A549 (cell line): ENCODE measurements around the gene KCTD11. TPM values are rescaled to one million over a fixed set of nuclear protein-coding genes. Genes with fewer than 3 reads are reported as not detected.

Experiments
- ATAC-seq, 2 experiments: fragments of 200-7000 bp in 1 of 2; fragments of >200 bp in 1 of 2; cut with Nextera tagmentation in 1 of 2; cut with Tn5 transposase in 1 of 2; 3 replicates each; pipeline versions ENCODE4 v1.8.0 to v1.9.1; 2018 to 2020; ENCODE audit warnings: mild to moderate bottlenecking in 1 of 2, moderate library complexity in 1 of 2
- CTCF ChIA-PET: fragments of 300-600 bp; sonication (Branson Sonifier 250); formaldehyde crosslinking; extraction: SDS; loops from one replicate; lab custom pipeline; 2021; ENCODE audit warnings: antibody characterized with exemption, inconsistent platforms; lab: Yijun Ruan, JAX
- POLR2A ChIA-PET: fragments of 350-600 bp; formaldehyde crosslinking; extraction: SDS; loops from one replicate; lab custom pipeline; 2021; ENCODE audit warnings: antibody characterized with exemption, inconsistent platforms; lab: Yijun Ruan, JAX
- DNase-seq, 2 experiments: peaks; one replicate each; pipeline versions ENCODE4 v3.0.0 to v3.0.0-alpha.2; 2011 to 2016; ENCODE audit warnings: low read depth in 1 of 2, low spot score in 1 of 2
- FAIRE-seq: peaks from 2 replicates; lab custom pipeline; 2011; peaks lifted over from hg19 to GRCh38; lab: Jason Lieb, UNC
- H3K27ac ChIP-seq, 2 experiments: fragments of >200 bp; sonication (Bioruptor Twin); formaldehyde crosslinking; 3 replicates each; pipeline ENCODE4 v1.5.1; 2016 to 2017
- H3K4me1 ChIP-seq: fragments of >200 bp; sonication (Bioruptor Twin); formaldehyde crosslinking; 3 replicates; pipeline ENCODE4 v1.6.1; 2016
- H3K4me2 ChIP-seq: fragments of >200 bp; sonication (Bioruptor Twin); formaldehyde crosslinking; 3 replicates; pipeline ENCODE4 v1.6.1; 2016
- H3K4me3 ChIP-seq: fragments of >200 bp; sonication (Bioruptor Twin); formaldehyde crosslinking; 3 replicates; pipeline ENCODE4 v1.5.1; 2016
- H3K9me3 ChIP-seq: fragments of >200 bp; sonication (Bioruptor Twin); formaldehyde crosslinking; 3 replicates; pipeline ENCODE4 v1.6.1; 2016
- CBX2 ChIP-seq: fragments of 200-600 bp; sonication (generic); IDR thresholded peaks from 2 replicates; pipeline ENCODE4 v1.6.1; 2016; ENCODE audit warnings: low read depth, mild to moderate bottlenecking, borderline replicate concordance
- CBX8 ChIP-seq: fragments of 200-600 bp; sonication (generic); IDR thresholded peaks from 2 replicates; pipeline ENCODE4 v1.6.1; 2016
- CHD2 ChIP-seq: fragments of 150-350 bp; IDR thresholded peaks from 2 replicates; pipeline ENCODE4 v1.6.1; 2014; ENCODE audit warnings: low read length; ENCODE audit not compliant: partially characterized antibody
- ESRRA ChIP-seq: fragments of 150-350 bp; IDR thresholded peaks from 2 replicates; pipeline ENCODE4 v1.6.1; 2014; ENCODE audit warnings: mild to moderate bottlenecking, low read length, borderline replicate concordance
- HEYL ChIP-seq: fragments of 250-450 bp; sonication (Bioruptor Pico); IDR thresholded peaks from 2 replicates; pipeline ENCODE4 v1.8.0; 2021; ENCODE audit warnings: mild to moderate bottlenecking, moderate library complexity
- KDM1A ChIP-seq: fragments of 200-600 bp; sonication (generic); IDR thresholded peaks from 2 replicates; pipeline ENCODE4 v1.6.1; 2016; ENCODE audit warnings: low read depth, mild to moderate bottlenecking
- MYC ChIP-seq: IDR thresholded peaks from 2 replicates; pipeline ENCODE4 v1.6.1; 2012; ENCODE audit warnings: mild to moderate bottlenecking, inconsistent platforms, low read length, improper control_type of control experiment, borderline replicate concordance
- NPAS2 ChIP-seq: fragments of 250-450 bp; sonication (Bioruptor Pico); IDR thresholded peaks from 2 replicates; pipeline ENCODE4 v1.8.0; 2022; ENCODE audit warnings: mild to moderate bottlenecking, moderate library complexity, borderline replicate concordance
- PHF8 ChIP-seq: fragments of 200-600 bp; sonication (generic); IDR thresholded peaks from 2 replicates; pipeline ENCODE4 v1.6.1; 2016; ENCODE audit warnings: low read depth, mild to moderate bottlenecking, antibody characterized with exemption, moderate library complexity, borderline replicate concordance
- POLR2AphosphoS2 ChIP-seq: conservative IDR thresholded peaks from 2 replicates; pipeline ENCODE4 v1.6.1; 2012; ENCODE audit warnings: low read length, improper control_type of control experiment, inconsistent platforms
- REST ChIP-seq: fragments of 200-600 bp; sonication (generic); IDR thresholded peaks from 2 replicates; pipeline ENCODE4 v1.6.1; 2016; ENCODE audit warnings: antibody characterized with exemption, mild to moderate bottlenecking, moderate library complexity
- RFX5 ChIP-seq: fragments of 450-650 bp; IDR thresholded peaks from 2 replicates; pipeline ENCODE4 v1.7.1; 2014; ENCODE audit warnings: antibody characterized with exemption, mild to moderate bottlenecking, moderate library complexity
- TFCP2L1 ChIP-seq: fragments of 250-450 bp; sonication (Bioruptor Pico); IDR thresholded peaks from 2 replicates; pipeline ENCODE4 v1.5.0; 2021; ENCODE audit warnings: mild to moderate bottlenecking
- ZFP36 ChIP-seq: fragments of 450-650 bp; IDR thresholded peaks from 2 replicates; pipeline ENCODE4 v1.6.1; 2014; ENCODE audit warnings: borderline replicate concordance; ENCODE audit not compliant: partially characterized antibody
- whole genome bisulfite sequencing: methylation state at CpG from one replicate; pipeline ENCODE4 v1.1.6; 2017; ENCODE audit errors: missing lambda C conversion rate; 5-methylcytosine and 5-hydroxymethylcytosine counted together
- polyA plus RNA-seq, 4 experiments: library from polyadenylated mRNA; depleted of rRNA in 3 of 4; stranded (reverse); fragments of >200 nt; fragmentation: RNase III in 1 of 4; extraction: RNeasy Plus Mini Kit Qiagen cat#74134 plus additional on column Dnase treatment in 1 of 4; gene quantifications; 2 replicates in 3 of 4; 3 replicates in 1 of 4; pipeline ENCODE4 v1.2.3, GENCODE V29; 2011 to 2017
- TF ChIP-seq, protein P1 (sequence below): fragments of 450-650 bp; IDR thresholded peaks from 2 replicates; pipeline ENCODE4 v1.6.1; 2014; ENCODE audit warnings: antibody characterized with exemption
- TF ChIP-seq, protein P2 (sequence below): fragments of 150-350 bp; IDR thresholded peaks from 2 replicates; pipeline ENCODE4 v1.6.1; 2014; ENCODE audit warnings: low read depth, mild to moderate bottlenecking, low read length
- TF ChIP-seq, protein P3 (sequence below): fragments of >200 bp; sonication (Bioruptor Twin); formaldehyde crosslinking; IDR thresholded peaks from 3 replicates; pipeline ENCODE4 v1.6.1; 2016

KCTD11 gene
- polyA plus RNA-seq, 2 of the 4 experiments (the other 2 are of a cell fraction), result 6.1 to 10.3 TPM

DNA sequence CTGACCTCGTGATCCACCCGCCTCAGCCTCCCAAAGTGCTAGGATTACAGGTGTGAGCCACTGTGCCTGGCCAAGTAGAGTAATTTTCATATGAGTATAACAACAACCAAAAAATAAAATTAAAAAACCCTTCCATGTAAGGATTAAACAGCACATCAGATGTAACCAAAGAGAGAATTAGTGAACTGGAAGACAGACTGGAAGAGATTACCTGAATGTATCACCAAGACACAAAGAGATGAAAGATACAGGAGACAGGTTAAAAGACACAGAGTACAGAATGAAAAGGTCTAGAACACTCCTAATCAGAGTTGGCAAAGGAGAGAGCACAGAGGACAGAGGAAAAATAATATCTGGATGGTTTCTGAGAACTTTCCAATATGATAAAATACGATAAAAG, 27.2 kb downstream of the KCTD11 start:
- ChIA-PET POLR2A (no interaction called here), CTCF (interaction anchor here (0.7 to 17.1 kb wide), 4 partner anchors 16 to 60 kb away, joined by 4 to 139 read pairs (median 4); partner anchors contain the start of genes FGF11, KCTD11 and TMEM95)
- no peak overlapping the region for H3K4me2 ChIP-seq
- peaks cover 20% of the 10 kb centered on the region for H3K9me3 ChIP-seq
- no peak overlapping the region for H3K27ac ChIP-seq
- ATAC-seq (no peak), DNase-seq (no peak), FAIRE-seq (no peak)
- TF ChIP-seq KDM1A, result peak; percentile 69
- TF ChIP-seq RFX5, result no peak
- 0 out of 2 replicates have a peak, but pooled peaks have one; percentile 25 for TF ChIP-seq HEYL (CRISPR knock-in tag)
- no peaks in the 10 kb centered on the region for H3K4me1 ChIP-seq
- WGBS, result 90% methylated on average over 3 of the region's 3 CpGs
- no peak overlapping the region for H3K4me3 ChIP-seq

GRCh38 chr17:7380321-7380720, 28.4 kb downstream of the KCTD11 start:
- no peak; a peak in 2 of 6 replicates for ATAC-seq
- no peak for FAIRE-seq
- 87% methylated on average over 7 of the region's 7 CpGs for WGBS
- no peaks in the 10 kb centered on the region for H3K4me1 ChIP-seq
- no peak for DNase-seq
- POLR2A ChIA-PET, result interaction anchor here (2.0 to 2.1 kb wide), 2 partner anchors 14 to 24 kb away, joined by 7 to 8 read pairs; partner anchors contain the start of genes PLSCR3 and TMEM256
- peaks cover 20% of the 10 kb centered on the region for H3K9me3 ChIP-seq
- peak overlapping the region; percentile 46 for H3K4me3 ChIP-seq
- peak overlapping the region; percentile 69 for H3K4me2 ChIP-seq
- TF ChIP-seq CBX8 (no peak), TFCP2L1 (CRISPR knock-in tag) (no peak), CBX2 (no peak), CHD2 (no peak), MYC (no peak), NPAS2 (CRISPR knock-in tag) (no peak), ESRRA (no peak), POLR2AphosphoS2 (no peak), REST (no peak), PHF8 (no peak), ZFP36 (no peak)
- TF ChIP-seq, protein P1, sequence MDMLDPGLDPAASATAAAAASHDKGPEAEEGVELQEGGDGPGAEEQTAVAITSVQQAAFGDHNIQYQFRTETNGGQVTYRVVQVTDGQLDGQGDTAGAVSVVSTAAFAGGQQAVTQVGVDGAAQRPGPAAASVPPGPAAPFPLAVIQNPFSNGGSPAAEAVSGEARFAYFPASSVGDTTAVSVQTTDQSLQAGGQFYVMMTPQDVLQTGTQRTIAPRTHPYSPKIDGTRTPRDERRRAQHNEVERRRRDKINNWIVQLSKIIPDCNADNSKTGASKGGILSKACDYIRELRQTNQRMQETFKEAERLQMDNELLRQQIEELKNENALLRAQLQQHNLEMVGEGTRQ, result no peak
- TF ChIP-seq, protein P2, sequence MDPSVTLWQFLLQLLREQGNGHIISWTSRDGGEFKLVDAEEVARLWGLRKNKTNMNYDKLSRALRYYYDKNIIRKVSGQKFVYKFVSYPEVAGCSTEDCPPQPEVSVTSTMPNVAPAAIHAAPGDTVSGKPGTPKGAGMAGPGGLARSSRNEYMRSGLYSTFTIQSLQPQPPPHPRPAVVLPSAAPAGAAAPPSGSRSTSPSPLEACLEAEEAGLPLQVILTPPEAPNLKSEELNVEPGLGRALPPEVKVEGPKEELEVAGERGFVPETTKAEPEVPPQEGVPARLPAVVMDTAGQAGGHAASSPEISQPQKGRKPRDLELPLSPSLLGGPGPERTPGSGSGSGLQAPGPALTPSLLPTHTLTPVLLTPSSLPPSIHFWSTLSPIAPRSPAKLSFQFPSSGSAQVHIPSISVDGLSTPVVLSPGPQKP, result no peak
- TF ChIP-seq, protein P3, sequence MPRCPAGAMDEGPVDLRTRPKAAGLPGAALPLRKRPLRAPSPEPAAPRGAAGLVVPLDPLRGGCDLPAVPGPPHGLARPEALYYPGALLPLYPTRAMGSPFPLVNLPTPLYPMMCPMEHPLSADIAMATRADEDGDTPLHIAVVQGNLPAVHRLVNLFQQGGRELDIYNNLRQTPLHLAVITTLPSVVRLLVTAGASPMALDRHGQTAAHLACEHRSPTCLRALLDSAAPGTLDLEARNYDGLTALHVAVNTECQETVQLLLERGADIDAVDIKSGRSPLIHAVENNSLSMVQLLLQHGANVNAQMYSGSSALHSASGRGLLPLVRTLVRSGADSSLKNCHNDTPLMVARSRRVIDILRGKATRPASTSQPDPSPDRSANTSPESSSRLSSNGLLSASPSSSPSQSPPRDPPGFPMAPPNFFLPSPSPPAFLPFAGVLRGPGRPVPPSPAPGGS, result no peak
- CTCF ChIA-PET, result interaction anchor here (0.8 to 17.1 kb wide), 8 partner anchors 8 to 181 kb away, joined by 3 to 139 read pairs (median 4); partner anchors contain the start of genes KCTD11, NEURL4, SENP3 and TMEM95
- H3K27ac ChIP-seq, result peak overlapping the region in 1 of 2 experiments; percentile 74; a peak in 4 of 6 replicates
